Tibial nerve (tissue), 4 donors: Measurements from ENCODE around the gene MYBBP1A. TPM values are rescaled to one million over a fixed set of nuclear protein-coding genes. Genes with fewer than 3 reads are reported as not detected.

Experiments
- DNase-seq, 2 donors: peaks; one replicate each; pipeline ENCODE4 v3.0.0-alpha.2; 2019; ENCODE audit warnings: low spot score in 2 of 2
- H3K27ac ChIP-seq, 4 donors: fragments of 200-600 bp; sonication (generic) in 3 of 4; one replicate each; pipeline ENCODE4 v1.5.1; 2017 to 2019; ENCODE audit warnings: mild to moderate bottlenecking in 1 of 4
- H3K27me3 ChIP-seq, 2 donors: fragments of 200-600 bp; sonication (generic) in 1 of 2; one replicate each; pipeline versions ENCODE4 v1.5.1 to v1.6.0; 2017 to 2019
- H3K36me3 ChIP-seq, 3 donors: fragments of 200-600 bp; sonication (generic); one replicate each; pipeline ENCODE4 v1.5.1; 2018 to 2019
- H3K4me1 ChIP-seq, 4 donors: fragments of 200-600 bp; sonication (generic) in 3 of 4; one replicate each; pipeline ENCODE4 v1.5.1; 2017 to 2019
- H3K4me3 ChIP-seq, 4 donors: fragments of 200-600 bp; sonication (generic) in 3 of 4; one replicate each; pipeline ENCODE4 v1.5.1; 2017 to 2019; ENCODE audit warnings: mild to moderate bottlenecking in 1 of 4, moderate library complexity in 1 of 4
- H3K9me3 ChIP-seq, 4 donors: fragments of 200-600 bp; sonication (generic) in 3 of 4; one replicate each; pipeline ENCODE4 v1.5.1; 2017 to 2019
- CTCF ChIP-seq, 5 experiments: fragments of 200-600 bp in 3 of 5; fragments of 450-650 bp in 2 of 5; sonication (generic) in 3 of 5; IDR thresholded peaks; one replicate each; pipeline ENCODE4 v1.5.1; 2016 to 2019; ENCODE audit warnings: antibody characterized with exemption in 5 of 5, mild to moderate bottlenecking in 3 of 5, moderate library complexity in 2 of 5
- EP300 ChIP-seq, 2 donors: sonication (generic); formaldehyde crosslinking; IDR thresholded peaks; one replicate each; pipeline ENCODE4 v1.6.1; 2017; ENCODE audit warnings: antibody characterized with exemption in 2 of 2, mild to moderate bottlenecking in 1 of 2
- POLR2A ChIP-seq, 2 donors: fragments of 450-650 bp; IDR thresholded peaks; one replicate each; pipeline ENCODE4 v1.6.1; 2017; ENCODE audit warnings: antibody characterized with exemption in 2 of 2, mild to moderate bottlenecking in 2 of 2, moderate library complexity in 2 of 2
- WGBS, 2 donors: methylation state at CpG; one replicate each; pipeline ENCODE4 v1.1.5; 2018; 5-methylcytosine and 5-hydroxymethylcytosine counted together
- total RNA-seq, 4 donors: library from RNA; depleted of rRNA; stranded (reverse); fragments of >200 nt; gene quantifications; one replicate each; pipeline ENCODE4 v1.1.0, GENCODE V29; 2016

The MYBBP1A gene
- total RNA-seq, 4 donors from 2014 or later = 53.8 to 119 (median 54.4) TPM

DNA sequence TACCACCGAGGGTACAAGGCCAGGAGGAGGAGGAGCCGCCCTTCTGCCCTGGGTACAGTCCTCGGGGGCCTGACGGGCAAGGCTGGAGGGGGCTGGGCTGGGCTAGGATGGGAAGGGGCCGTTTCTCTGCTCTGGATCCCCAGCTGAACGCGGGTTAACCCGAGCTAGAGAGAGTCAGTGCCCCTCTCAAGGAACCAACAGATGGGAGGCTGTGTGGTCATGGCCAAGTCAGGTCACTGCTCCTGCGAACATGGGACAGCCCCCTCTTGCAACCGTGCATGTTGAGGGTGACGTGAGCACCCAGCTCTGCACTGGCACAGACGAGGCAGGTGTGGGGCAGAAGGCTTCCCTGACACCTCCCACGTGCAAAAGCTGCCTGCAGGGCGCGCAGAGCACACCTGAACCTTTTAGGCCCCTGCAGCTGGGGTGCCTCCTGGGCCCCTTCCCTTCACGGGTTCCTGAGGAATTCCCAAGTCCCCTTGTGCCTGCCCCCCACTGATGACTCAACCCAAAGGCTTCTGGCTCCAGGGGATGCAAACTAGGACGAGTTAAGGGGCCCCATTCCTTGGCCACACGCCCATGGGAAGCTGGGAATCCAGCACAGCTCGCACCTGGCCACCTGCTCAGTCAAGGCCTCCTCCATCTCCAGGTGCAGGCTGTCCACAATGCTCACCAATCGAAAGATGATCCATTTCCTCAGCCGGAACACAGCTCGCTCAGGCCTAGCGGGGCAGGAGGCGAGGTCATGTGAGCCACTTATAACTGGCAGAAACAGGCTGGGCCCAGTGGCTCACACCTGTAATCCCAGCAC, 6.3 kb downstream of the MYBBP1A start:
- Histone ChIP-seq H3K27ac (no peak overlapping the region), H3K9me3 (no peaks in the 10 kb centered on the region), H3K36me3 (peaks cover 0 to 100% (median 46%) of the 10 kb centered on the region in 3 donors), H3K4me1 (peaks cover 0 to 5% (median 2%) of the 10 kb centered on the region in 4 donors), H3K4me3 (no peak overlapping the region), H3K27me3 (no peaks in the 10 kb centered on the region)
- TF ChIP-seq CTCF (IDR thresholded peaks at IDR 0.05) = no peak
- no peak for TF ChIP-seq POLR2A (IDR thresholded peaks at IDR 0.05)
- TF ChIP-seq EP300 (IDR thresholded peaks at IDR 0.05) = no peak
- no peak for DNase-seq
- 83 to 84% methylated on average over 18 to 22 of the region's 24 CpGs for WGBS, 2 donors

- H3K4me3 ChIP-seq = no peak overlapping the region
- H3K4me1 ChIP-seq = no peaks in the 10 kb centered on the region
- H3K9me3 ChIP-seq = no peaks in the 10 kb centered on the region
- no peak for TF ChIP-seq CTCF (IDR thresholded peaks at IDR 0.05)
- no peak for TF ChIP-seq POLR2A (IDR thresholded peaks at IDR 0.05)
- no peak for TF ChIP-seq EP300 (IDR thresholded peaks at IDR 0.05)
- DNase-seq = no peak
- H3K27me3 ChIP-seq = no peaks in the 10 kb centered on the region
- H3K36me3 ChIP-seq = peaks cover 0 to 100% (median 46%) of the 10 kb centered on the region in 3 donors
- WGBS, 2 donors = 90 to 93% methylated on average over 11 to 15 of the region's 18 CpGs
- H3K27ac ChIP-seq = no peak overlapping the region
These were observed 7.1 kb downstream of the MYBBP1A start for GRCh38 chr17:4548061-4548461.

DNA sequence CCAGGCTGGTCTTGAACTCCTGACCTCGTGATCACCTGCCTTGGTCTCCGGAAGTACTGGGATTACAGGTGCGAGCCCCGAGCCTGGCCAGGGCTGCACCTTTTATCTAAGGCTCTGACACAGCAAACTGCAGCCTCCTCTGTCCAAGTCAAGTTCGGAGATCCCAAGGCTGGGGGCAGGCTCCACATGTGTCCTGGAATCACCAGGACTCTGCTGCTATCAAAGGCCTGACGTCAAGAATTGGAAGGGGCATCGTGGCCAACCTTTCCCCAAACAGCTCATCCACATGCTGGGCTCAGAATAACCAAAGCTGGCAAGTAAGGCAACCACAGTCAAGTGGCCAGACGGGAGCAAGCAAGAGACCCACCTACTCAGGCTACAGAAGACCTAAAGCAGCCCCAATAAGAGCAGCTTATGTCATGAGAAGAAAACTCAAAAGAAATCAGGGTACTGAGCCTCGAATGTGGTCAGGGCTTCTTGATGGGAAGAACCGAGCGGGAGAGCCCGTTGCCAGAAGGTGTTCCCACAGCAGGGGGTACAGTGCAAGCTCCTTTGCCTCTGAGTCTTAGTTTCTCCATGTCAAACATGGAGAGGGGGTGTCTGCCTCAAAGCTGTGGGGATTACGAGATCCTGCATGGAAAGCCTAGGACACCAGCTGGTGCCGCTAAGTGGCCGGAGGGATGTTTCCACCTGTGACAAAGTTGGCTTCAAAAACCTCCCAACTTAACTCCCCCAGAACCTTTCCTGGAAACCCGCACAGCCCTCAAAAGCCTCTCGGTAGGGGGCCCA, 7.9 kb downstream of the MYBBP1A start:
- H3K36me3 ChIP-seq = peaks cover 4 to 100% (median 49%) of the 10 kb centered on the region in 3 donors
- WGBS, 2 donors = 88 to 93% methylated on average over 15 to 17 of the region's 17 CpGs

GRCh38 chr17:4545217-4545951, 9.8 kb downstream of the MYBBP1A start:
- H3K36me3 ChIP-seq = peaks cover 5 to 100% (median 51%) of the 10 kb centered on the region in 3 donors
- 86 to 92% methylated on average over 16 to 32 of the region's 32 CpGs for WGBS, 2 donors
- no peaks in the 10 kb centered on the region for H3K9me3 ChIP-seq
- TF ChIP-seq CTCF (IDR thresholded peaks at IDR 0.05) (no peak), POLR2A (IDR thresholded peaks at IDR 0.05) (no peak), EP300 (IDR thresholded peaks at IDR 0.05) (no peak)
- no peak overlapping the region for H3K4me3 ChIP-seq
- DNase-seq = no peak
- no peak overlapping the region for H3K27ac ChIP-seq
- peaks cover 0 to 6% (median 0%) of the 10 kb centered on the region in 4 donors for H3K4me1 ChIP-seq
- H3K27me3 ChIP-seq = no peaks in the 10 kb centered on the region

More for the DNA sequence above, 7.9 kb downstream of the MYBBP1A start:
- Histone ChIP-seq H3K9me3 (no peaks in the 10 kb centered on the region), H3K4me1 (no peaks in the 10 kb centered on the region), H3K4me3 (no peak overlapping the region), H3K27ac (no peak overlapping the region), H3K27me3 (no peaks in the 10 kb centered on the region)
- DNase-seq = no peak
- TF ChIP-seq EP300 (IDR thresholded peaks at IDR 0.05) (no peak), POLR2A (IDR thresholded peaks at IDR 0.05) (no peak), CTCF (IDR thresholded peaks at IDR 0.05) (no peak)
